Panc1 (cell line): ENCODE data around the gene CPSF3. TPM values are rescaled to one million over a fixed set of nuclear protein-coding genes. Genes with fewer than 3 reads are reported as not detected.

Experiments used
- ATAC-seq: fragments of 200-7000 bp; cut with Tn5 transposase; 2 replicates; pipeline ENCODE4 v1.9.1; 2020; ENCODE audit warnings: mild to moderate bottlenecking, moderate library complexity
- BruUV-seq: library from RNA; stranded (reverse); fragments of 400-500 nt; replicated peaks from 2 replicates; lab custom pipeline; 2021; lab: Mats Ljungman, UMichigan
- CTCF ChIA-PET: fragments of 300-600 bp; sonication (Branson Sonifier 250); formaldehyde crosslinking; loops from one replicate; lab custom pipeline; 2022; ENCODE audit warnings: antibody characterized with exemption; lab: Charles Lee
- POLR2A ChIA-PET: fragments of 300-600 bp; sonication (Branson Sonifier 250); formaldehyde crosslinking; loops from one replicate; lab custom pipeline; 2022; ENCODE audit warnings: antibody characterized with exemption; lab: Charles Lee
- DNase-seq: peaks from one replicate; pipeline ENCODE4 v3.0.0-alpha.2; 2010; ENCODE audit warnings: low read depth, low spot score
- H3K27ac ChIP-seq: 2 replicates; pipeline ENCODE4 v1.5.1; 2011; ENCODE audit warnings: mild to moderate bottlenecking, low read length, inconsistent platforms
- H3K27me3 ChIP-seq: fragments of 200-500 bp; sonication (Bioruptor generic); 2 replicates; pipeline ENCODE4 v1.6.0; 2014; ENCODE audit warnings: low read length, inconsistent platforms; ENCODE audit not compliant: control insufficient read depth, insufficient read depth
- H3K36me3 ChIP-seq: fragments of 200-500 bp; sonication (Bioruptor generic); 2 replicates; pipeline ENCODE4 v1.5.1; 2014; ENCODE audit warnings: inconsistent platforms, mild to moderate bottlenecking, low read length, moderate library complexity; ENCODE audit not compliant: control insufficient read depth, insufficient read depth
- H3K4me1 ChIP-seq: 2 replicates; pipeline ENCODE4 v1.5.1; 2011; ENCODE audit warnings: inconsistent platforms, mild to moderate bottlenecking, low read length, moderate library complexity; ENCODE audit not compliant: control insufficient read depth, insufficient read depth
- H3K4me3 ChIP-seq, 2 experiments: 2 replicates each; pipeline ENCODE4 v1.5.1; 2011 to 2012; ENCODE audit warnings: low read depth in 2 of 2, low read length in 2 of 2, mild to moderate bottlenecking in 2 of 2, inconsistent platforms in 1 of 2, moderate library complexity in 1 of 2
- H3K9me3 ChIP-seq: fragments of 200-500 bp; sonication (Bioruptor generic); 2 replicates; pipeline ENCODE4 v1.5.1; 2014; ENCODE audit warnings: low read depth, mild to moderate bottlenecking, inconsistent platforms, low read length, moderate library complexity; ENCODE audit not compliant: control insufficient read depth, insufficient read depth
- POLR2AphosphoS5 ChIP-seq: IDR thresholded peaks from 2 replicates; pipeline ENCODE4 v1.6.1; 2012; ENCODE audit warnings: mild to moderate bottlenecking, low read depth, low read length, moderate library complexity
- SIN3A ChIP-seq: IDR thresholded peaks from 2 replicates; pipeline ENCODE4 v1.6.1; 2012; ENCODE audit warnings: low read depth, mild to moderate bottlenecking, low read length, moderate library complexity, borderline replicate concordance; ENCODE audit not compliant: insufficient read depth
- TCF7L2 ChIP-seq: IDR thresholded peaks from 2 replicates; pipeline ENCODE4 v1.6.1; 2011; ENCODE audit warnings: mild to moderate bottlenecking, low read depth, low read length, inconsistent platforms
- in situ Hi-C: cut with HindIII; loops from 2 replicates; pipeline ENCODE4 v1.10.0; 2016; ENCODE audit warnings: low sequenced_read_pairs, low pct_unique_long_range_greater_than_20kb
- intact Hi-C: fragments of 100-400 bp; cut with micrococcal nuclease; formaldehyde crosslinking; loops from one replicate; pipeline ENCODE4 v1.10.0; 2022; ENCODE audit not compliant: unreplicated experiment
- total RNA-seq: library from RNA; stranded (reverse); gene quantifications from one replicate; pipeline ENCODE4 v1.2.1, GENCODE V29; 2021; ENCODE audit not compliant: unreplicated experiment
- TF ChIP-seq, protein P1 (sequence below): fragments of 450-650 bp; IDR thresholded peaks from 2 replicates; pipeline ENCODE4 v1.5.1; 2017; ENCODE audit warnings: mild to moderate bottlenecking
- TF ChIP-seq, protein P2 (sequence below), 2 experiments: IDR thresholded peaks; 2 replicates each; pipeline ENCODE4 v1.6.1; 2011 to 2012; ENCODE audit warnings: low read depth in 2 of 2, control low read depth in 1 of 2, low read length in 1 of 2, mild to moderate bottlenecking in 1 of 2, moderate library complexity in 1 of 2; ENCODE audit not compliant: insufficient read depth in 1 of 2

CPSF3 gene
- total RNA-seq, 1 experiment from 2014 or later: 54.1 TPM

DNA sequence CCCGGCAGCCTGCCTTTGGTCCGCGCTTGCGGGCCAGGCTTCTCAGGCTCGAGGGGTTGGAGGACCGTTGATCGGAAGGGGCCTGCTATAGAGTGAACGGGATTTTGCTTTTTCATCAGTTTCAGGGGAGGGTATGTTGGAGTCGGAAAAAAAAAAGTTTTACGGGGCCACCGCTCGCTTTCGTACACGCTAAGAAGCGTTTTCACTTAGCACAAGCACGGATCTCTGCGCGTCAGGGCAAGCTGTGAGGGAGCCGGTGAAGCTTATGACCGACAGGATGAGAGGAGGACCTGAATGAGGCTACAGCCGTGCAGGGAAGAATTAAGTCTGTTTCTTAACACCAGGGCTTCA lies 443 bp downstream of the CPSF3 start:
- H3K4me1 ChIP-seq: peaks cover 13% of the 10 kb centered on the region
- TF ChIP-seq TCF7L2: no peak
- TF ChIP-seq, protein P1, sequence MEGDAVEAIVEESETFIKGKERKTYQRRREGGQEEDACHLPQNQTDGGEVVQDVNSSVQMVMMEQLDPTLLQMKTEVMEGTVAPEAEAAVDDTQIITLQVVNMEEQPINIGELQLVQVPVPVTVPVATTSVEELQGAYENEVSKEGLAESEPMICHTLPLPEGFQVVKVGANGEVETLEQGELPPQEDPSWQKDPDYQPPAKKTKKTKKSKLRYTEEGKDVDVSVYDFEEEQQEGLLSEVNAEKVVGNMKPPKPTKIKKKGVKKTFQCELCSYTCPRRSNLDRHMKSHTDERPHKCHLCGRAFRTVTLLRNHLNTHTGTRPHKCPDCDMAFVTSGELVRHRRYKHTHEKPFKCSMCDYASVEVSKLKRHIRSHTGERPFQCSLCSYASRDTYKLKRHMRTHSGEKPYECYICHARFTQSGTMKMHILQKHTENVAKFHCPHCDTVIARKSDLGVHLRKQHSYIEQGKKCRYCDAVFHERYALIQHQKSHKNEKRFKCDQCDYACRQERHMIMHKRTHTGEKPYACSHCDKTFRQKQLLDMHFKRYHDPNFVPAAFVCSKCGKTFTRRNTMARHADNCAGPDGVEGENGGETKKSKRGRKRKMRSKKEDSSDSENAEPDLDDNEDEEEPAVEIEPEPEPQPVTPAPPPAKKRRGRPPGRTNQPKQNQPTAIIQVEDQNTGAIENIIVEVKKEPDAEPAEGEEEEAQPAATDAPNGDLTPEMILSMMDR: no peak
- DNase-seq (no peak), ATAC-seq (no peak)
- in situ Hi-C loops: no loop called here
- POLR2A ChIA-PET: interaction anchor here (0.7 kb wide), 1 partner anchor 21 kb away, joined by 3 read pairs; no protein-coding TSS in a partner anchor
- intact Hi-C loops: no loop called here
- TSS peak; percentile 85 for BruUV-seq
- CTCF ChIA-PET: no interaction called here
- no peaks in the 10 kb centered on the region for H3K27me3 ChIP-seq
- peak overlapping the region; percentile 86 to 99 for H3K4me3 ChIP-seq
- H3K9me3 ChIP-seq: no peaks in the 10 kb centered on the region
- peak overlapping the region; percentile 96 for H3K27ac ChIP-seq
- H3K36me3 ChIP-seq: peaks cover 8% of the 10 kb centered on the region; the same call in 1 of the 2 replicates

DNA sequence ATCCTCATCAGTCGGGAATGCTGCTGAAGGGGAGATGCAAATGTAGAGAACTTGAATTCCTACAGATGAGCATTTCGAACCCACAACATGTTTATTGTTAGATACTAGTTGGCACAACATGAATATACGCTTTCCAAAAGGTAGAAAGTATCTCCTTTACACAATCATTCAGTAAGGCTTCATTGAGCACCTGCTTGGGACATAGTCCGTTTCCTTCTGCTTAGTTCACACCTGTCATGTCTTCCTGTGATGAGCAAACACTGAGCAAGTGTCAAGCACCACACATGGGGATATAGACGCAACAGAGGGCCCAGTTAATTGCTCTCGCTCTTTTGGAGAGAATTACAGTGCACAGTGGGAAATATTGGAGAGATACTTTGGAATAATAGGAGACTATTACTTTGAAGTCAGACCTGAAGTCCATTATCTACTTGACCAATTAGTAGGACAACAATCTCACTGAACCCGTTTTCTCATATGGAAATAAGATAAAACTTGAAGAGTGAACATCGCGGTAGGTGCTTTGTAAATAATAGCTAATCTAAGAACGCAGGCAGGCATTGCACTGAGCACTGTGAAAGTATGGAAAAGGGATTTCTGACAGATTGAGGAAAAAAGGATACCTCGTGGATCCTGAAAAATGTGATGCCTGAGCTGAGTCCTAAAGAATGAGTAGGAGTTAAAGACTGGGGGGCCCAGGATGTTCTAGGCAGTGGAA lies 1.2 kb downstream of the CPSF3 start:
- peaks cover 12% of the 10 kb centered on the region; the same call in 1 of the 2 replicates for H3K36me3 ChIP-seq
- H3K4me3 ChIP-seq: peak overlapping the region; percentile 86 to 99
- BruUV-seq: no TSS peak
- in situ Hi-C loops (no loop called here), intact Hi-C loops (no loop called here)
- DNase-seq (no peak), ATAC-seq (no peak)
- TF ChIP-seq, protein P1: no peak
- no peak for TF ChIP-seq TCF7L2
- TF ChIP-seq, protein P2, sequence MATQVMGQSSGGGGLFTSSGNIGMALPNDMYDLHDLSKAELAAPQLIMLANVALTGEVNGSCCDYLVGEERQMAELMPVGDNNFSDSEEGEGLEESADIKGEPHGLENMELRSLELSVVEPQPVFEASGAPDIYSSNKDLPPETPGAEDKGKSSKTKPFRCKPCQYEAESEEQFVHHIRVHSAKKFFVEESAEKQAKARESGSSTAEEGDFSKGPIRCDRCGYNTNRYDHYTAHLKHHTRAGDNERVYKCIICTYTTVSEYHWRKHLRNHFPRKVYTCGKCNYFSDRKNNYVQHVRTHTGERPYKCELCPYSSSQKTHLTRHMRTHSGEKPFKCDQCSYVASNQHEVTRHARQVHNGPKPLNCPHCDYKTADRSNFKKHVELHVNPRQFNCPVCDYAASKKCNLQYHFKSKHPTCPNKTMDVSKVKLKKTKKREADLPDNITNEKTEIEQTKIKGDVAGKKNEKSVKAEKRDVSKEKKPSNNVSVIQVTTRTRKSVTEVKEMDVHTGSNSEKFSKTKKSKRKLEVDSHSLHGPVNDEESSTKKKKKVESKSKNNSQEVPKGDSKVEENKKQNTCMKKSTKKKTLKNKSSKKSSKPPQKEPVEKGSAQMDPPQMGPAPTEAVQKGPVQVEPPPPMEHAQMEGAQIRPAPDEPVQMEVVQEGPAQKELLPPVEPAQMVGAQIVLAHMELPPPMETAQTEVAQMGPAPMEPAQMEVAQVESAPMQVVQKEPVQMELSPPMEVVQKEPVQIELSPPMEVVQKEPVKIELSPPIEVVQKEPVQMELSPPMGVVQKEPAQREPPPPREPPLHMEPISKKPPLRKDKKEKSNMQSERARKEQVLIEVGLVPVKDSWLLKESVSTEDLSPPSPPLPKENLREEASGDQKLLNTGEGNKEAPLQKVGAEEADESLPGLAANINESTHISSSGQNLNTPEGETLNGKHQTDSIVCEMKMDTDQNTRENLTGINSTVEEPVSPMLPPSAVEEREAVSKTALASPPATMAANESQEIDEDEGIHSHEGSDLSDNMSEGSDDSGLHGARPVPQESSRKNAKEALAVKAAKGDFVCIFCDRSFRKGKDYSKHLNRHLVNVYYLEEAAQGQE (IDR thresholded peaks at IDR 0.05; ENCODE audit: insufficient read depth in 1 of 2, low read depth in 2 of 2, low read length in 1 of 2): no peak
- TF ChIP-seq SIN3A: no peak
- TF ChIP-seq POLR2AphosphoS5: no peak
- H3K4me1 ChIP-seq: peaks cover 13% of the 10 kb centered on the region
- no peaks in the 10 kb centered on the region for H3K27me3 ChIP-seq
- CTCF ChIA-PET: no interaction called here
- H3K9me3 ChIP-seq: no peaks in the 10 kb centered on the region
- POLR2A ChIA-PET: interaction anchor here (0.7 kb wide), 1 partner anchor 20 kb away, joined by 3 read pairs; no protein-coding TSS in a partner anchor
- H3K27ac ChIP-seq: peak overlapping the region; percentile 96
